ENCODE data around the gene ADGRL2. TPM values are rescaled to one million over a fixed set of nuclear protein-coding genes. Genes with fewer than 3 reads are reported as not detected.

Gene ADGRL2
- total RNA-seq, 1 experiment from 2014 or later = 34.2 TPM

DNA sequence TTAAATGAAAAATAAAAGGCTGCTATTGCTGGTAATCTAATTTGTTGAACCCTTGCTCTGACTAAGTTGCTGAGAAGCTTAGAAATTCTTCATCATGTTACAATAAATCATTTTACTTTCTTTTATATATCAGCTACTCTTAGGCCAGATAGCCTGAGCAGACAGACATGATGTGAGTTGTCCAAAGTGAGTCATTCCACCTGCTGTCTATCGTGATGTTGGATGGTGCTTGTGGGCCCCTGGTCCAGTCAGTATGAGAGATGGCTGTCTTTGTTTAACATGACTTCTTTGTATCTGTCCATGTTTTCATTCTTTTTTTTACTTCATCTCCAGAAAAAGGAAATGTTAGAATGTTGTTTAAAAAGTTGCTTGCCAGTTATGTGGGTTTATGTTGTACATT is 188.8 kb downstream of the ADGRL2 start:
- DNase-seq (ENCODE audit: low read depth, low spot score) (no peak), ATAC-seq (no peak)
- Histone ChIP-seq H3K4me1 (ENCODE audit: control insufficient read depth, insufficient read depth, low read length) (no peaks in the 10 kb centered on the region), H3K4me3 (ENCODE audit: low read depth in 2 of 2, low read length in 2 of 2) (no peak overlapping the region), H3K27me3 (ENCODE audit: control insufficient read depth, insufficient read depth, low read length) (no peaks in the 10 kb centered on the region), H3K27ac (ENCODE audit: low read length) (no peak overlapping the region), H3K36me3 (ENCODE audit: control insufficient read depth, insufficient read depth, low read length) (peaks cover 3% of the 10 kb centered on the region; the same call in 1 of the 2 replicates), H3K9me3 (ENCODE audit: control insufficient read depth, insufficient read depth, low read depth, low read length) (no peaks in the 10 kb centered on the region)
- no peak for TF ChIP-seq POLR2AphosphoS5 (IDR thresholded peaks at IDR 0.05; ENCODE audit: low read depth, low read length)
- TF ChIP-seq TCF7L2 (IDR thresholded peaks at IDR 0.05; ENCODE audit: low read depth, low read length) = no peak
- no peak for TF ChIP-seq SIN3A (IDR thresholded peaks at IDR 0.05; ENCODE audit: borderline replicate concordance, insufficient read depth, low read depth, low read length)
- POLR2A ChIA-PET = no interaction called here
- BruUV-seq (replicated peaks) = no TSS peak
- in situ Hi-C loops (cut with HindIII; ENCODE audit: low pct_unique_long_range_greater_than_20kb, low sequenced_read_pairs) = no loop called here
- intact Hi-C loops (cut with micrococcal nuclease; ENCODE audit: unreplicated experiment) = no loop called here
- CTCF ChIA-PET = no interaction called here

GRCh38 chr1:81990241-81990640 is 189.5 kb downstream of the ADGRL2 start:
- Histone ChIP-seq H3K27ac (ENCODE audit: low read length) (no peak overlapping the region), H3K36me3 (ENCODE audit: control insufficient read depth, insufficient read depth, low read length) (peaks cover 3% of the 10 kb centered on the region; the same call in 1 of the 2 replicates), H3K4me3 (ENCODE audit: low read depth in 2 of 2, low read length in 2 of 2) (no peak overlapping the region), H3K27me3 (ENCODE audit: control insufficient read depth, insufficient read depth, low read length) (no peaks in the 10 kb centered on the region), H3K4me1 (ENCODE audit: control insufficient read depth, insufficient read depth, low read length) (no peaks in the 10 kb centered on the region), H3K9me3 (ENCODE audit: control insufficient read depth, insufficient read depth, low read depth, low read length) (no peaks in the 10 kb centered on the region)
- BruUV-seq (replicated peaks) = no TSS peak
- ChIA-PET POLR2A (no interaction called here), CTCF (no interaction called here)
- TF ChIP-seq, protein P1, sequence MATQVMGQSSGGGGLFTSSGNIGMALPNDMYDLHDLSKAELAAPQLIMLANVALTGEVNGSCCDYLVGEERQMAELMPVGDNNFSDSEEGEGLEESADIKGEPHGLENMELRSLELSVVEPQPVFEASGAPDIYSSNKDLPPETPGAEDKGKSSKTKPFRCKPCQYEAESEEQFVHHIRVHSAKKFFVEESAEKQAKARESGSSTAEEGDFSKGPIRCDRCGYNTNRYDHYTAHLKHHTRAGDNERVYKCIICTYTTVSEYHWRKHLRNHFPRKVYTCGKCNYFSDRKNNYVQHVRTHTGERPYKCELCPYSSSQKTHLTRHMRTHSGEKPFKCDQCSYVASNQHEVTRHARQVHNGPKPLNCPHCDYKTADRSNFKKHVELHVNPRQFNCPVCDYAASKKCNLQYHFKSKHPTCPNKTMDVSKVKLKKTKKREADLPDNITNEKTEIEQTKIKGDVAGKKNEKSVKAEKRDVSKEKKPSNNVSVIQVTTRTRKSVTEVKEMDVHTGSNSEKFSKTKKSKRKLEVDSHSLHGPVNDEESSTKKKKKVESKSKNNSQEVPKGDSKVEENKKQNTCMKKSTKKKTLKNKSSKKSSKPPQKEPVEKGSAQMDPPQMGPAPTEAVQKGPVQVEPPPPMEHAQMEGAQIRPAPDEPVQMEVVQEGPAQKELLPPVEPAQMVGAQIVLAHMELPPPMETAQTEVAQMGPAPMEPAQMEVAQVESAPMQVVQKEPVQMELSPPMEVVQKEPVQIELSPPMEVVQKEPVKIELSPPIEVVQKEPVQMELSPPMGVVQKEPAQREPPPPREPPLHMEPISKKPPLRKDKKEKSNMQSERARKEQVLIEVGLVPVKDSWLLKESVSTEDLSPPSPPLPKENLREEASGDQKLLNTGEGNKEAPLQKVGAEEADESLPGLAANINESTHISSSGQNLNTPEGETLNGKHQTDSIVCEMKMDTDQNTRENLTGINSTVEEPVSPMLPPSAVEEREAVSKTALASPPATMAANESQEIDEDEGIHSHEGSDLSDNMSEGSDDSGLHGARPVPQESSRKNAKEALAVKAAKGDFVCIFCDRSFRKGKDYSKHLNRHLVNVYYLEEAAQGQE (IDR thresholded peaks at IDR 0.05; ENCODE audit: insufficient read depth in 1 of 2, low read depth in 2 of 2, low read length in 1 of 2) = no peak
- TF ChIP-seq POLR2AphosphoS5 (IDR thresholded peaks at IDR 0.05; ENCODE audit: low read depth, low read length) (no peak), TCF7L2 (IDR thresholded peaks at IDR 0.05; ENCODE audit: low read depth, low read length) (no peak), SIN3A (IDR thresholded peaks at IDR 0.05; ENCODE audit: borderline replicate concordance, insufficient read depth, low read depth, low read length) (no peak)
- TF ChIP-seq, protein P2, sequence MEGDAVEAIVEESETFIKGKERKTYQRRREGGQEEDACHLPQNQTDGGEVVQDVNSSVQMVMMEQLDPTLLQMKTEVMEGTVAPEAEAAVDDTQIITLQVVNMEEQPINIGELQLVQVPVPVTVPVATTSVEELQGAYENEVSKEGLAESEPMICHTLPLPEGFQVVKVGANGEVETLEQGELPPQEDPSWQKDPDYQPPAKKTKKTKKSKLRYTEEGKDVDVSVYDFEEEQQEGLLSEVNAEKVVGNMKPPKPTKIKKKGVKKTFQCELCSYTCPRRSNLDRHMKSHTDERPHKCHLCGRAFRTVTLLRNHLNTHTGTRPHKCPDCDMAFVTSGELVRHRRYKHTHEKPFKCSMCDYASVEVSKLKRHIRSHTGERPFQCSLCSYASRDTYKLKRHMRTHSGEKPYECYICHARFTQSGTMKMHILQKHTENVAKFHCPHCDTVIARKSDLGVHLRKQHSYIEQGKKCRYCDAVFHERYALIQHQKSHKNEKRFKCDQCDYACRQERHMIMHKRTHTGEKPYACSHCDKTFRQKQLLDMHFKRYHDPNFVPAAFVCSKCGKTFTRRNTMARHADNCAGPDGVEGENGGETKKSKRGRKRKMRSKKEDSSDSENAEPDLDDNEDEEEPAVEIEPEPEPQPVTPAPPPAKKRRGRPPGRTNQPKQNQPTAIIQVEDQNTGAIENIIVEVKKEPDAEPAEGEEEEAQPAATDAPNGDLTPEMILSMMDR (IDR thresholded peaks at IDR 0.05) = no peak
- intact Hi-C loops (cut with micrococcal nuclease; ENCODE audit: unreplicated experiment) = no loop called here
- ATAC-seq (no peak), DNase-seq (ENCODE audit: low read depth, low spot score) (no peak)
- in situ Hi-C loops (cut with HindIII; ENCODE audit: low pct_unique_long_range_greater_than_20kb, low sequenced_read_pairs) = no loop called here

DNA sequence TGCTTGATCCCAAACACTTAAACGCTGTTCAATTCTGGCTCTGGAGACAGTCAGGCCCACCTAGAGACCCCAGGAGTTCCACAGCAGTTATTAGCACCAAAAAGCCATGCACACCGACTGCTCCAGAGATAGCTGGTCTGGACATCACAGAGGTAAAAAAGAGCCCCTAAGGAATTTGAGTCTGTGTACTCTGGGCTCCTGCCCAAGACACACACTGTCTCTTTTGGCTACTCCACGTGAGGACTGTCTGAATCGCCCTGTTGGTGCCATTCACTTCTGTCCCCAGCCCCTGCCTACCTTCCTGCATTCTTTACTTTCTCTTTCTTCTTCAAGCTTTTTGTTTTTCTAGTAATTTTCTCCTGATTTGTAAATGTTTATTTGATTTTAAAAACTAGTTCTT is 197.4 kb downstream of the ADGRL2 start:
- in situ Hi-C loops (cut with HindIII; ENCODE audit: low pct_unique_long_range_greater_than_20kb, low sequenced_read_pairs) = no loop called here
- no peak for DNase-seq (ENCODE audit: low read depth, low spot score)
- no peak overlapping the region for H3K27ac ChIP-seq (ENCODE audit: low read length)
- TF ChIP-seq, protein P2 (IDR thresholded peaks at IDR 0.05) = no peak
- TF ChIP-seq POLR2AphosphoS5 (IDR thresholded peaks at IDR 0.05; ENCODE audit: low read depth, low read length) (no peak), TCF7L2 (IDR thresholded peaks at IDR 0.05; ENCODE audit: low read depth, low read length) (no peak)
- H3K9me3 ChIP-seq (ENCODE audit: control insufficient read depth, insufficient read depth, low read depth, low read length) = no peaks in the 10 kb centered on the region
- ChIA-PET CTCF (no interaction called here), POLR2A (interaction anchor here (0.5 kb wide), 1 partner anchor 14 kb away, joined by 3 read pairs; no protein-coding TSS in a partner anchor)
- ATAC-seq = no peak
- H3K4me3 ChIP-seq (ENCODE audit: low read depth in 2 of 2, low read length in 2 of 2) = no peak overlapping the region
- no peaks in the 10 kb centered on the region for H3K36me3 ChIP-seq (ENCODE audit: control insufficient read depth, insufficient read depth, low read length)
- H3K4me1 ChIP-seq (ENCODE audit: control insufficient read depth, insufficient read depth, low read length) = no peaks in the 10 kb centered on the region
- BruUV-seq (replicated peaks) = no TSS peak
- intact Hi-C loops (cut with micrococcal nuclease; ENCODE audit: unreplicated experiment) = no loop called here
- H3K27me3 ChIP-seq (ENCODE audit: control insufficient read depth, insufficient read depth, low read length) = no peaks in the 10 kb centered on the region
